Epithelial cell of proximal tubule (primary cell): ENCODE results near the gene CBLC. TPM values are rescaled to one million over a fixed set of nuclear protein-coding genes. Genes with fewer than 3 reads are reported as not detected.

Source experiments
- DNase-seq: peaks from one replicate; pipeline ENCODE4 v3.0.0-alpha.2; 2011; ENCODE audit warnings: low read depth
- H3K4me3 ChIP-seq: 2 replicates; pipeline ENCODE4 v1.5.1; 2011; ENCODE audit warnings: low read depth, mild to moderate bottlenecking, low read length
- total RNA-seq: library from RNA; depleted of rRNA; stranded (reverse); fragments of >200 nt; gene quantifications from 2 replicates; pipeline ENCODE4 v1.2.3, GENCODE V29; 2015
- TF ChIP-seq, protein P1 (sequence below): conservative IDR thresholded peaks from 2 replicates; pipeline ENCODE4 v1.5.1; 2012; ENCODE audit warnings: low read depth, mild to moderate bottlenecking, low read length

CBLC gene
- total RNA-seq, 1 donor from 2014 or later, result 27.2 TPM

DNA sequence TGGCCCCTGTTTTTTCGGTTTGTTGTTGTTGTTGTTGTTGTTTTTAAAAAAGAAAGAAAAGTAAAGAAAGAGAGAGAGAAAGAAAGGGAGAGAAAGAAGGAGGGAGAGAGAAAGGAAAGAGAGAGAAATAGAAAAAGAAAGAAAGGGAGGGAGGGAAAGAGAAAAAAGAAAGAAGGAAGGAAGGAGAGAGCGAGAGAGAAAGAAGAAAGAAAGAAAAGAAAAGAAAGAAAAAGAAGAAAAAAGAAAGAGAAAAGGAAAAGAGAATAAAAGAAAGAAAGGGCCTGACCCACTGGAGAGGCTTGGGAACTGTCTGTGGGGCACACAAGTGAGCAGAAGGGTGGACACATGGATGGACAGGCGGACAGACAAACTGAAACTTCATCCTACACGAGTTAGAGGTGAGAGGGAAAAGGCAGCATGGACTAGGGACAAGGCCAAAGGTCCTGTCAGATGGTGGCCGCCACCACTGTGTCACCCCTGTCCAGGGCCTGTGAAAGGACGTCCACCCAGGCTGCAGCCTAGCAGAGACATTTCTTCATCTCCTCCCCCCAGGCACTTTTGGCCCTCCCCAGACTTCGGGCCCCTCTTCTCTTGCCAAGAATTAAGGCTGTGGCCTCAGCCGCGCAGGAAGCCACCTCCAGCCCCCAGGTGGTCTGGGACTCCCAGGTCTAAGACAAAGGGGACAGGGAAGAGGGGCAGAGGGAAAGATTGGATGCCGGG, 22.1 kb downstream of the CBLC start:
- DNase-seq, result no peak
- H3K4me3 ChIP-seq, result no peak overlapping the region
- TF ChIP-seq, protein P1, sequence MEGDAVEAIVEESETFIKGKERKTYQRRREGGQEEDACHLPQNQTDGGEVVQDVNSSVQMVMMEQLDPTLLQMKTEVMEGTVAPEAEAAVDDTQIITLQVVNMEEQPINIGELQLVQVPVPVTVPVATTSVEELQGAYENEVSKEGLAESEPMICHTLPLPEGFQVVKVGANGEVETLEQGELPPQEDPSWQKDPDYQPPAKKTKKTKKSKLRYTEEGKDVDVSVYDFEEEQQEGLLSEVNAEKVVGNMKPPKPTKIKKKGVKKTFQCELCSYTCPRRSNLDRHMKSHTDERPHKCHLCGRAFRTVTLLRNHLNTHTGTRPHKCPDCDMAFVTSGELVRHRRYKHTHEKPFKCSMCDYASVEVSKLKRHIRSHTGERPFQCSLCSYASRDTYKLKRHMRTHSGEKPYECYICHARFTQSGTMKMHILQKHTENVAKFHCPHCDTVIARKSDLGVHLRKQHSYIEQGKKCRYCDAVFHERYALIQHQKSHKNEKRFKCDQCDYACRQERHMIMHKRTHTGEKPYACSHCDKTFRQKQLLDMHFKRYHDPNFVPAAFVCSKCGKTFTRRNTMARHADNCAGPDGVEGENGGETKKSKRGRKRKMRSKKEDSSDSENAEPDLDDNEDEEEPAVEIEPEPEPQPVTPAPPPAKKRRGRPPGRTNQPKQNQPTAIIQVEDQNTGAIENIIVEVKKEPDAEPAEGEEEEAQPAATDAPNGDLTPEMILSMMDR, result no peak

DNA sequence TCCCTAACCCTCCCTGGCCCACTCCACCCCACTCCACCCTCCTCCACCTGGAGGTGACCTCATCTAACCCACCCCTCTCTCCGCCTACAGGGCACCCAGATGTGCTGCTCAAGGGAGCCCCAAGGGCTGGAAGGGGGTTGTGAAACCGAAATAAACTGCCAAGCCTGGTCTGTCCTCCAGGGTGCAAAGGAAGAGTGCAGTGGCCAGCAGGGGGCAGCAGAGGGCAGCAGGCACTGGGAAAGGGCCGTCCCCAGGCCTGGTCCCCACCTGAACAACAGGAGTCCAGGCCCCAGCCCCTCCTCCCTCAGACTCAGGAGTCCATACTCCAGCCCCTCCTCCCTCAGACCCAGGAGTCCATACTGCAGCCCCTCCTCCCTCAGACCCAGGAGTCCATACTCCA, 22.8 kb downstream of the CBLC start:
- DNase-seq, result no peak
- TF ChIP-seq, protein P1, result peak; percentile 95
- H3K4me3 ChIP-seq, result no peak overlapping the region

DNA sequence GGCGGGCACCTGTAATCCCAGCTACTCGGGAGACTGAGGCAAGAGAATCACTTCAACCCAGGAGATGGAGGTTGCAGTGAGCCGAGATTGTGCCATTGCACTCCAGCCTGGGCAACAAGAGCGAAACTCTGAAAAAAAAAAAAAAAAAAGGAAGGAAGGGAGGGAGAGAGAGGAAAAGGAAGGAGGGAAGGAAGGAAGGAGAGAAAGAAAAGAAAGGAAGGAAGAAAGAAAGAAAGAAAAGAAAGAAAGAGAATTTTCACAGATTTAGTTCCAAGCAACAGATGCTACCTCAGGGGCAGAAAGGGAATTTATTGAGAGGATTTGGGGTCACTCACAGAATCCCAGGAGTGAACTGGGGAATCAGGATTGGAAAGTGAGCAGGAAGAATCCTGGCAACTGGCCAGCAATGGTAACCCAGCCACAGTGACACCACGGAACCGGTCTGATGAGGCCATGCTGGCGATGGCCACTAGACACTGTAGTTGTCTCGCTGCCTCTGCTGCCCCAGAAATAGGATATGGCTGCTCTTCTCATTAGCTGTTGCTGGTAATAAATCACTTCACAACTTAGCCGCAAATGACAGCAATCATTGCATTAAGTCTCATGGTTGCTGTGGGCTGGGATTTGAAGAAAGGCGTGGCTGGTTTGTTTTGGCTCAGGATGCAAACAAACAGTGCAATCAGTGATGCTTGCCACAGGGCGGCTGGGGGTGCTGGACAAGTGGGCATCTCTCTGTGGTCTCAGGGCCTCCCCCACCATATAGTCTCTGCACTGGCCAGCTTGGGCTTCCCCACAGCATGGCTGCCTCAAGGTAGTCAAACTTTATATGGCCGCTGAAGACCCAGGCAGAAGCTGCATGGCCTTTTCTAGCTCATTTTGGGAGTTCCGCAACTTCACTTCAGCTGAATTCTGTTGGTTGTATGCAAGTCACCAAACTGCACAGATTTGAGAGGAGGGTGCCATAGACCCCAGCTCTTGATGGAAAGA, 26.0 kb downstream of the CBLC start:
- TF ChIP-seq, protein P1, result no peak
- H3K4me3 ChIP-seq, result no peak overlapping the region
- no peak for DNase-seq

DNA sequence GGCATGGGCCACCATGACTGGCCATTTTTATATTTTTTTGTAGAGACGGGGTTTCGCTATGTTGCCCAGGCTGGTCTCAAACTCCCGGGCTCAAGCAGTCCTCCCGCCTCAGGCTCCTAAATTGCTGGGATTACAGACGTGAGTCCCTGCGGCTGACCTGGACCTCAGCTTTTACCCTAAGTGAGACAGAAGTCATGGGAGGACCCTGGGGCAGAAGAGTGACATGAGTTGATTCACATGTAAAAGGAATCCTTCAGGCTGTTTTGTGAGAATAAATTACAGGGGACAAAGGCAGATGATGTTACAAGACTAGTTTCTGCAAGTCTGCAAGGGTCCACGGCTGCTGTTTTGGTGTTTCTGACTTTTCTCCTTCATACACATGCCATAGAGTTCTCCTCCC, 28.6 kb downstream of the CBLC start:
- TF ChIP-seq, protein P1, result no peak
- no peak for DNase-seq
- H3K4me3 ChIP-seq, result no peak overlapping the region

DNA sequence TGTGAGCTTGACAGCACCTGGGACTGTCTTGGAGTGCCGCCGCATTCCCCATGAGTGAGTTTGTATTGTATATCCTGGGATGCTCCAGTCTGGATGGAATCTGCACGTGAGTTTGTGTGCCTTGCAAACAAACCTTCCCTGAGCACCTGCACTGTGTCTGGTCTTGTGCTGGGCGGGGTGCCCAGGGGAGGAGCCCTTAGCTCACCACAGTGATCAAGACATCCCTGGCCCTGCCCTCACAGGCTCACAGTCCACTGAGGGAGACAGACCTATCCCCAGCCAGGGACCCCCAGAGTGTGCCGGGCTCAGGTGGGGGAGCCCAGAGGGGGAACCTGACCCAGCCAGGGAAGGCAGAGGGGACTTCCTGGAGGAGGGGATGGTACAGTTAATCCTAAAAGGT, 29.5 kb downstream of the CBLC start:
- H3K4me3 ChIP-seq, result no peak overlapping the region
- no peak for DNase-seq
- TF ChIP-seq, protein P1, result no peak

DNA sequence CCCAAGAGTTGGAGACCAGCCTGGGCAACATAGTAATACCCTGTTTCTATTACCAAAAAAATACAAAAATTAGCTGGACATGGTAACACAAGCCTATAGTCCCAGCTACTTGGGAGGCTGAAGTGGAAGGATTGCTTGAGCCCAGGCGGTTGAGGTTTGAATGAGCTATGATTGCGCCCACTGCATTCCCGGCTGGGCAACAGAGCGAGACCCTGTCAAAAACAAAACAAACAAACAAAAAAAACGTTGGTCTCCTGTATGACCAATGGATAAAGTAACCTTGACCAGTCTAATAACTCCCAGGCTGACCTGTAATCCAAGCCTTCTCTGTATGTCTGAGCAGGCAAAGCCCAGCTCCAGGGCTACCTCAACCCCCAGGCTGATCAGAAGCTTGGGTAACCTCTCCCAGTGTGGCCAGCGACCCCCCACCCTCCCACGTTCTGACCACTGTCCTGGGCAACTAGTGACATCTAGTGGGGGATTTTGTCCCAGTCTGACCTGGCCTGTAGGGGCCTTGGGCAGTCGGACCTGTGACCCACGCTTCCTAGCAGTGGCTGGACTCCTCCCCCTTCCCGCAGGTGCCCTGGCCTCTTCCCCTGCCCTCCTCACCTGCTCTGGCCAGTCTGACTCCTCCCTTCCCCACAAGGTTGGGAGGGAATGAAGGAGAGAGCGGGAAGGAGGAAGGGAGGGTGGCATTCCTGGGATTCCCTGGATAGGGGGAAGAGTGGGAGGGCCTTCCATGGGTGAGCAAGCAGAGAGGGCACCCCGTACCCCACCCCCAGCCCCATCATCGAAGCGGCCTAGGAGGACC, 30.2 kb downstream of the CBLC start:
- TF ChIP-seq, protein P1, result peak; percentile 60
- peak; percentile 31 for DNase-seq

More for the DNA sequence above, 30.2 kb downstream of the CBLC start:
- no peak overlapping the region for H3K4me3 ChIP-seq
